D721Med (cell line): ENCODE measurements around the gene GPBP1L1.

Source experiments
- DNase-seq: peaks from one replicate; pipeline ENCODE4 v3.0.0; 2011; ENCODE audit warnings: low spot score; ENCODE audit not compliant: insufficient read length
- FAIRE-seq: peaks from 2 replicates; lab custom pipeline; 2011; peaks lifted over from hg19 to GRCh38; lab: Jason Lieb, UNC
- CTCF ChIP-seq: IDR thresholded peaks from 2 replicates; pipeline ENCODE4 v1.5.1; 2012; ENCODE audit warnings: mild to moderate bottlenecking, control low read depth; ENCODE audit not compliant: insufficient read depth; ENCODE audit errors: missing control alignments

Gene GPBP1L1

DNA sequence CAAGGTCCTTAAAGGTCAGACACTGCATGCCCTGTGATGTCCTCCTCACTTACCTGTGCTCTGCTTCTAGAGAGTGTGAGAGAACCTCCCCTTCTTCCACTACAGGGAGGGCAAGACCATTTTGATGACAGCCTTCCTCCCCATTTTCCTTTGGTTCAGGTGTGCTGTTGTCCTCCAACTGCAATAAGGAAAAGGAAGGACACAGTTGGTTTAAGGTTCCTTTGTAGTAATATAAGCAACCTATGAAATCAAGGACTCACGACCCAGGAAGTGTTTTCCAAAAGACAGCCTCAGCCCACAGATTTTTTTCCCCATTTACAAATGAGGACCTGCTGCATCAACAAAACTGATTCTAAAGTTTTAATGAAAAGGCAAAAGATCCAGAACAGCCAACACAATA is 55.9 kb downstream of the GPBP1L1 start:
- DNase-seq (no peak), FAIRE-seq (no peak)
- no peak for TF ChIP-seq CTCF

- DNase-seq (no peak), FAIRE-seq (no peak)
- no peak for TF ChIP-seq CTCF
Observed at GRCh38 chr1:45629035-45629434, 57.3 kb downstream of the GPBP1L1 start.

- DNase-seq (no peak), FAIRE-seq (no peak)
- no peak for TF ChIP-seq CTCF
Observed at GRCh38 chr1:45623972-45624371, 62.4 kb downstream of the GPBP1L1 start, which contains the start of gene CCDC17. Gene CCDC17 (minus strand): TSS chr1:45624054. CDS start chr1:45623909, 145 bp downstream.

DNA sequence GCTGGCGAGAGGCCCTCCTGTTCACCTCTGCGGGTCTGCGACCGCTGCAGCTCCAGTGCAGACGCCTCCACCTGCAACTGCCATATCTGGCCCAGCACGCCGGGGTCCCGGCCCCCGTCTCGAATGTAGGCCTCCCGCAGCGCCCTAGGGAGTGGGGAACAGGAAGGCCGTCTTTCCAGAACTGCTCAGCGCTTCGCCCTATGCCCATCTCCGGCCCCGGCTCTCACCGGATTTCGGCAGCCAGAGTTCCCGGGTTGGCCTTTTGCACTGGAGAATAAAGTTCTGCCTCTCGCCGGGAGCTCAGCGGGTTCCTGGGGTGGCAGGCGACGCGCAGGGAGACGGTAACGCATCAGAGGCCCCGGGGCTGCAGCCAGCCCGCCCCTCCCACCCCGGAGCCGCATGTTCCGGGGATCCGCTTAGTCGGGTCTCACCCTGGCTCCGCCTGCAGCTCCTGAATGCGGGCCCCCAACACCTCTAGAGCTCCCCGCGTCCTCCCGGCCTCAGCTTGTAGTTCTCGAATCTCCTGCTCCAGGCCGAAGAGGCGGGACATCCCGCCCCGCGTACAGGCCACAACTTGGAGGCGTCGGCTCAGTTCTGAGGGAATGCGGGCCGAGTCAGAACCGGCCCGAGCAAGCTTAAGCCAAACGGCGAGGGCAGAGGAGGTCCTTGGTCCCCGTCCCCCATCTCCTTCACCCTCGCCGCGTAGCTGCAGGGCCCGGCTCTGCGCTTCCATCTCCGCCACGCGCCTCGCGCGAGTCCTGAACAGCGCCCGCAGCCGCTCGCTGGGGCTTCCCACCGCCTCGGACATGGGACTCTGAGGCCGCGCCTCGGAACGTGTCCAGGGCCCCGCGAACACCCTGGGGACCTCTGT is 63.6 kb downstream of the GPBP1L1 start:
- no peak for TF ChIP-seq CTCF
- FAIRE-seq (no peak), DNase-seq (no peak)

DNA sequence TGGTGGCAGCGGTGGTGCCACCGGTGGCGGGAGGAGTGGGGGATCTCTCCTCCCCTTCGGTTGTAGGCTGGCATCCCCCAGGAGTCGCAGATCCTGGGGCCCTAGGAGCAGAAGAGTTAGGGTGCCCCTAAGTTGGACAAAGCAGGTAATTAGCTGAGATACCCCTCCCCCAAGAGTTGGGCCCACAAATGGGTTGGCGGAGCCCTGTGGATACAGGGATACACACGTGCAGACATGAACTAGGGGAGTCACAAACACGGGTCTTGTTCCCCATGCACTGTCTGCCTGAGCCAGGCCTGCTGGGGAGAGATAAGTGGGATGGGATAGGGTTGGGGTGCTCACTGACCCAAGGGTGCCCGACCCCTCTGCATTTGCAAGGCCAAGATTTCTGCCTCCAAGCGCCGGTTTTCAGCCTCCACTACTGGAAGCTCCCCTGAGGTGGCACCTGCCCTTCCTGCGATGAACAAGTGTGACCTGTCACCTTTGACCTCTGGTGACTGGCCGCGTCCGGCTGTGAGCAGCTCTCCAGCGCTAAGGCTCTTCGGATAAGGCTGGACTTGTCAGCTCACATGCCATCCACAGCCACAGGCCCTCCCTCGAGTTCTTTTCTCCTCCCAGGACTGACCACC is 64.3 kb downstream of the GPBP1L1 start:
- DNase-seq (no peak), FAIRE-seq (no peak)
- no peak for TF ChIP-seq CTCF

GRCh38 chr1:45621501-45621836 is 64.9 kb downstream of the GPBP1L1 start:
- TF ChIP-seq CTCF = no peak
- DNase-seq (no peak), FAIRE-seq (no peak)
